GM12865 (cell line): ENCODE data around the gene CD69.

Experiments
- DNase-seq: peaks from one replicate; pipeline ENCODE4 v3.0.0; 2010; ENCODE audit warnings: low read depth
- H3K4me3 ChIP-seq: 2 replicates; pipeline ENCODE4 v1.5.1; 2011; ENCODE audit warnings: mild to moderate bottlenecking, low read depth, low read length, control low read depth
- TF ChIP-seq, protein P1 (sequence below): IDR thresholded peaks from 2 replicates; pipeline ENCODE4 v1.5.1; 2011; ENCODE audit warnings: low read length, control low read depth, low read depth, inconsistent platforms; ENCODE audit not compliant: insufficient read depth; ENCODE audit errors: missing control alignments

The CD69 gene

DNA sequence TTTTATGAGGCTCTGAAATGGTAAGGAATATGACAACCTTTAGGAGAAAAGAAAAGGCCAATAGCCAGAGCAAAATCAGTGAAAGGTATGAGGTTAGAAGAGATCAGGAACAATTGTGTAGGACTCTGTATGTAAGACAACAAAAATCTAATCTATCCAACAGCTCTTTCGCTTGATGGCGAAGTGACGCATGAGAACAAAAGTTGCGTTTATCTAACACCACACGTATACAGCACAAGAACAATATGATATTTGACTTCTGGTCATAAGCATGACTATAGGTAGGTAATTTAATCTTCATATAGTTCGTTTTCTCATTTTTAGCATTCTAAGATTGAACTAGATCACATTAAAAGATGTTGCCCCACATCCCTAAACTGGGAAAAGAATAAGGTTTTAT lies 29.3 kb downstream of the CD69 start:
- peak overlapping the region; percentile 89 for H3K4me3 ChIP-seq
- no peak for DNase-seq
- TF ChIP-seq, protein P1, sequence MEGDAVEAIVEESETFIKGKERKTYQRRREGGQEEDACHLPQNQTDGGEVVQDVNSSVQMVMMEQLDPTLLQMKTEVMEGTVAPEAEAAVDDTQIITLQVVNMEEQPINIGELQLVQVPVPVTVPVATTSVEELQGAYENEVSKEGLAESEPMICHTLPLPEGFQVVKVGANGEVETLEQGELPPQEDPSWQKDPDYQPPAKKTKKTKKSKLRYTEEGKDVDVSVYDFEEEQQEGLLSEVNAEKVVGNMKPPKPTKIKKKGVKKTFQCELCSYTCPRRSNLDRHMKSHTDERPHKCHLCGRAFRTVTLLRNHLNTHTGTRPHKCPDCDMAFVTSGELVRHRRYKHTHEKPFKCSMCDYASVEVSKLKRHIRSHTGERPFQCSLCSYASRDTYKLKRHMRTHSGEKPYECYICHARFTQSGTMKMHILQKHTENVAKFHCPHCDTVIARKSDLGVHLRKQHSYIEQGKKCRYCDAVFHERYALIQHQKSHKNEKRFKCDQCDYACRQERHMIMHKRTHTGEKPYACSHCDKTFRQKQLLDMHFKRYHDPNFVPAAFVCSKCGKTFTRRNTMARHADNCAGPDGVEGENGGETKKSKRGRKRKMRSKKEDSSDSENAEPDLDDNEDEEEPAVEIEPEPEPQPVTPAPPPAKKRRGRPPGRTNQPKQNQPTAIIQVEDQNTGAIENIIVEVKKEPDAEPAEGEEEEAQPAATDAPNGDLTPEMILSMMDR = no peak

DNA sequence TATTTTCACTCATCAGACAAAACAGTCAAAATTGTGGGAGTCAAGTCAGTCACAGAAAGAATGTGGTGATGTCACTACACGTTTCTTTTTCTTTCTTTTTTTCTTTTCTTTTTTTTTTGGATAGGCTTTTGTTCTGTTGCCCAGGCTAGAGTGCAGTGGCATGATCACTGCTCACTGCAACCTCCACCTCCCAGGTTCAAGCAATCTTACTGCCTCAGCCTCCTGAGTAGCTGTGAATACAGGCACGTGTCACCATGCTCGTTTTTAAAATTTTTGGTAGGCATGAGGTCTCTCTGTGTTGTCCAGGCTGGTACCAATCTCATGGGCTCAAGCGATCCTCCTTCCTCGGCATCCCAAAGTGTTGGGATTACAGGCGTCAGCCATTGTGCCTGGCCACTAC lies 30.1 kb downstream of the CD69 start:
- peak; percentile 53 for DNase-seq
- TF ChIP-seq, protein P1 = no peak
- H3K4me3 ChIP-seq = peak overlapping the region; percentile 89

DNA sequence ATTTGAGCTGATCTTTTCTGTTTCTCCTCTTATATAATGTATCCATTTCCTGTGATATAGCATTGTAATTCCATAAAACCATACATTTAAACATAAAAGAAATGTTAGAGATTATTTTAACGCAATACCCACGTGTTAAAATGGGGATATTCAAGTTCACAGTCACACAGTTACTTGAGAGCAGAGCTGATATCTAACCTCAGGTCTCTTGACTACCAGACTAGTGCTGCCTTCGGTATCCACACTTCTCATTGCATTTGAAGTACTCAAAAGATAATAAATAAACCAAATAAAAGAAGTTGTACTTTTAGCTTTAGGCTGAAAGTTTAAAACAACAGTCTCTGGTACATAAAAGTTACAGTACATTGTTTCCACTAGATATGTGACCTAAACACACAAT lies 30.7 kb downstream of the CD69 start:
- peak; percentile 61 for DNase-seq
- TF ChIP-seq, protein P1 = no peak
- peak overlapping the region; percentile 89 for H3K4me3 ChIP-seq

DNA sequence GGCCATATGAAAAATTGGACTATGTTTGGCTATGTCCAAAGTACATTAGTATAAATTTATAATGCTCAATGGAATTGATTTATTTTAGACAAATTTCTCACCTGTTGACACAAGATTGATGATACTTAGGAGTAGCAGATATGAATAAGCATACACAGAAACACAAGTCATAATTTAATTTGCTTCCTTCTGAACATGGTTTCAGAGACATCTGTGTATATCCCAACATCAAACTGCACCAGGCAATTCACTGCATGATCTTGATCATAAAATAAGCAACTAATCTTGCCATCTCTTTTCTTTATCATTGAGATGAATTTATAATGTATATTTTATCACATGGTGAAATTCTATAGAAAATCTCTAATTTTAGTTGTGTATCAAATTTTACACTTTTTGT lies 31.6 kb downstream of the CD69 start:
- DNase-seq = no peak
- TF ChIP-seq, protein P1 = no peak
- peak overlapping the region; percentile 89 for H3K4me3 ChIP-seq

DNA sequence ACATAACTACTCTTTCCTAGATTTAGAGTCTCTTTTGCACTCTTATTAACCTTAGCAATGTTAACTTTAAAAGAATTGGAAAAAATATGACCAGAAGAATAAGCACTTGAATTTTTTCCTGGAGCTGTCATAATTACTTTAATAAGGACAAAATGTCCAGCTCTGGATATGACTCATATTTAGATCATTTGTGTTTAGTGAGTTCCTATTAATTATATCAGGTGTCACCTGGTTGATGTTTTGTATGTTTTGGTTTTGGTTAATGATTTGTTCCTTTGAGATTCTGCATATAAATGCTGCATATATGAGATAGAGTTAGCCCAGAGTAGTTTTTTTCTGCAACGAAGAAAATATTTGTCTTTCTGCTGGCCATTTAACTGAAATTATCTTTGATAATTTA lies 32.9 kb downstream of the CD69 start:
- TF ChIP-seq, protein P1 = no peak
- peak overlapping the region; percentile 89 for H3K4me3 ChIP-seq
- no peak for DNase-seq

DNA sequence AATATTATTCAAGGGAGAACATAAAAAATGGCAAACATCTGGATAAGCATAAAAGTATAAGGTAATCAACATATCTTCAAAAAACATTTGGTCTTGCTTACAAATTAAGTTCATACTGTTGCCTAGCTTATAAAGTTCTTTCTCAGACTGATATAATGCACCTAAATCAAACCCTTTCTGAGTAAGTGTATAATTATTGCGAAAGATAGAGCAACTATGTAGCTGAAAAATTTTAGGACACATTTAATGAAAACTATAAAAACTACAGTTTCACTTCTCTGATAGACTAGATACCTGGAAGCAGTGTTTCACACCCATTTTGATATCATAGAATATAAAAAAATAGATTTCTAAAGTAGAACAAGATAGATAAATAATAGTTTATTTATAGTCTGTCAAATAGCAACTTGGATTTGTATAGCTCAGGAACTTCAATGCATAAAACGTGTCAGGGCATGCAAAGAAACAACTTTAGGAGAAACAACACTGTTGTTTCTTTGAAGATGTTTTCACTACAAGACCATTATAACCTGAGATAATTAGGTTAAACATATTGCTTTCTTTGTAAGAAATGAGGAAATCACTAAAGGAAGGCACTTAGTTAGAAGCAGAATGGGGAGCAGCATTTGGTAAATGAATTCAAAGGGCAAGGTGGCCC lies 35.4 kb downstream of the CD69 start:
- DNase-seq = no peak
- TF ChIP-seq, protein P1 = no peak
- H3K4me3 ChIP-seq = peak overlapping the region; percentile 25; the same call in 1 of the 2 replicates

DNA sequence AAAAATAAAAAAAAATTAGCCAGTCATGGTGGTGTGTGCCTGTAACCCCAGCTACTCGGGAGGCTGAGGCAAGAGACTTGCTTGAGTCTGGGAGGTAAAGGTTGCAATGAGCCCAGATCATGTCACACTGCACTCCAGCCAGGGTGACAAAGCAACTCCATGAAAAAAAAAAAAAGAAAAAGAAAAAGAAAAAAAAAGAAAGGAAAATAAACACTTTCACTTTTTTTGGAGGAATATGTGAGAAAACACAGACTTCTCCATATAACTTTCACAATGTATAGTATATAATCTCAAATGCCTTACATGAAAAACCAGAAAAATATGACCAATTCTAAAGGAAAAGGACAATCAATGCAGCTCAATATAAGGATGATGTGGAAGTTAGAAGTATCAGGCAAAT lies 36.7 kb downstream of the CD69 start:
- DNase-seq = no peak
- TF ChIP-seq, protein P1 = no peak
- peak overlapping the region; percentile 25 for H3K4me3 ChIP-seq
